GM15510 (cell line): ENCODE measurements around the gene FOXS1.

Source experiments
- POLR2A ChIP-seq: IDR thresholded peaks from 3 replicates; pipeline ENCODE4 v1.6.1; 2011; ENCODE audit warnings: borderline replicate concordance; ENCODE audit not compliant: insufficient read length; ENCODE audit errors: extremely low read depth

Gene FOXS1

GRCh38 chr20:31845300-31845863 lies at the start of gene FOXS1:
Gene FOXS1 (minus strand): TSS chr20:31845604. CDS start chr20:31845542, 62 bp downstream.
- no peak for TF ChIP-seq POLR2A

DNA sequence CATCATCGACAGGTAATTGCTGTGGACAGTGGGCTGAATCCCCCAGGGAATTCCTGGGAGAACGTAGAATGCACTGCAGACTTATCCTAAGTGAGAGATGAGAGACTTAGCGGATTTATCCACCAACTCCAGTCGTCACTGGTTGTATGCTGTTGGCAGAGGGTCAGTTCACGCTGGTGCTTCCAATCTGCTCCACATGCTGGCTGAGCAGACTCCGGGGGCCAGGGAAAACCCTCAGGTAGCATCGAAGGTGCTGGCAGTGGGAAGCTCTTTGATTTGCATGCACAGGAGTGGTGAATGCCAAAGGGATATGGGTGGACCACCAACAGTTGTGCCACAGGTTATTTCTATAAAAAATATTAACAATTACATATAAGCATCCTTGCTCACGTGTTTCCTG lies 45.2 kb upstream of the FOXS1 start:
- no peak for TF ChIP-seq POLR2A

DNA sequence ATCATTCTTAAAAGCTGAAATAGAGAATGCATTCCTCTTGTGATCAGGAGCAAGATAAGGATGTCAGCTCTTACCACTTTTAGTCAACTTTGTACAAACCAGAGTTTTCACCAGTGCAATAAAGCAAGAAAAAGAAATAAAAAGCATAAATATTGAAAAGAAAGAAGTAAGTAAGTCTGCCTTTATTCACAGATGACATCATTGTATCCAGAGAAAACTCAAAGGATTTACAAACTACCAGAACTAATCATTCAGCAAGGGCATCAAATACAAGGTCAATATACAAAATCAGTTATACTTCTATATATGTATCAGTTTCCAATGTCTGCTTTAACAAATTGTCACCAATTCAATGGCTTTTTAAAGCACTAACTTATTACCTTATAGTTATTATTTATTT lies 38.4 kb upstream of the FOXS1 start:
- TF ChIP-seq POLR2A: no peak

DNA sequence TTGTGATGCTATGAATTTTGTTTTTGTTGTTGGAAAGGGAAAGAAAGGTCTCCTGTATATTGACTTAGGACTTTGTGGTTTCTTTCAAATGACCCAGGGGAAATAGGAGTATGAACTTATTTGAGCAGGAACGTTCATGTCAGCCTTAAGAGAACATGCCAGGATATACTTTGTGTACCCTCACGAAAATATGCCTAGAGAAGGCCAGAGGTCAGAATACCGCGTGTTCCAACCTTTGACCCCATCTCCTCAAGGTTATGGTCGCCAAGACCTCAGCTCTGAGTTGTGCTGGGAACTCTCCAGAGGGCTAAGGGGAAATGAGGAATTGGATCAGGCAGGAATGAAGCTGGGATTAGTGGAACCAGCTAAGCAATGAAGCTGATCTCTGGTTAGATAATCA lies 36.5 kb upstream of the FOXS1 start:
- no peak for TF ChIP-seq POLR2A

DNA sequence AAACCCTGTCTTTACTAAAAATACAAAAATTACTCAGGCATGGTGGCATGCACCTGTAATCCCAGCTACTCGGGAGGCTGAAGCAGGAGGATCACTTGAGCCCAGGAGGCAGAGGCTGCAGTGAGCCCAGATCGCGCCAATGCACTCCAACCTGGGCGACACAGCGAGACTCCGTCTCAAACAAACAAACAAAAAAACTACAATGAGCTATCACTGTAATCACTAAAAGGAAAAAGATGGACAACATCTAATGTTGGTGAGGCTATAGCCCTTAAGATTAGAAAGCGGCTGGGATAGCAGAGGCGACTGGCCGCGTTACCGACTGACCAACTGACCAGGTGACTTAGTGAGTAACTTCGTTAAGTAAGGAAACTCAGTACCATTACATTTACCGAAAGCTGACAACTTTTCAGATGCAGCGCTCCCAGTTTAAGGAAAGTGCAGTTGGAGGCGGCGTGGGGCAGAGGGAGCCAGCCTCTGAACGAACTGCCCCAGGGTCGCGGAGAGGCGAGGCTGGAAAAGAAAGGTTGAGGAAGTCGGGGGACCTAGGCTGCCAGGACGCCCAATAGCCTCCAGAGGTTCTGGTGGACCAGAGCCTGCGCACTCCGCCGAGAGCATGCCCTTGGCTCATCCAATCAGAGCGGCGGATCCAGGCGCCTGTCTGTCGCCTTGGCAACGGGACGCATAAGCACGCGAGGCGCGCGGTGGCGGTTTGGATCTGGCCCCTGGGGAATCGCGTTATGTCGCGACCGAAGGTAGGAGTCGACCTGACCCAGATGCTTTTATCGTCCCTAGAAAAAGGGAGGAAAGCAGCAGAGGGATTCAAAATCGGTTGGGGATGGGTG lies 34.0 kb upstream of the FOXS1 start:
- TF ChIP-seq POLR2A: peak; percentile 26

DNA sequence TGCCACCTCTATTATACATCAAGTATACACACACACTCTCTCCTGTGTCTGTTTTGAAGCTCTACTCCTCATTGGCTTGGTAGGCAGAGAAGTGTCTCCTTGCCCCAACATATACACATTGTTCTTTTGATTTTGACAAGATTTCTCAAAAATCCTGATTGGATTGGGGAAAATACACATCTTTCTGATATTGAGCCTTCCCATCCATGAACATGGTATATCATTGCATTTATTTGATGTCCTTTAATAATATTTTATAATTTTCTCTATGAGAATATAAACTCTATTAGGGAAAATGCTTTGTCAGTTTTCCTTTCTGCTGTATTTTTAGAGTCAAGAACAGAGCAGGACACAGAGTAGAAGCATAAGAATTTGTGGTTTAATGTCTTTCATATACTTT lies 32.3 kb upstream of the FOXS1 start:
- no peak for TF ChIP-seq POLR2A

GRCh38 chr20:31875671-31876070 lies 30.3 kb upstream of the FOXS1 start:
- no peak for TF ChIP-seq POLR2A

DNA sequence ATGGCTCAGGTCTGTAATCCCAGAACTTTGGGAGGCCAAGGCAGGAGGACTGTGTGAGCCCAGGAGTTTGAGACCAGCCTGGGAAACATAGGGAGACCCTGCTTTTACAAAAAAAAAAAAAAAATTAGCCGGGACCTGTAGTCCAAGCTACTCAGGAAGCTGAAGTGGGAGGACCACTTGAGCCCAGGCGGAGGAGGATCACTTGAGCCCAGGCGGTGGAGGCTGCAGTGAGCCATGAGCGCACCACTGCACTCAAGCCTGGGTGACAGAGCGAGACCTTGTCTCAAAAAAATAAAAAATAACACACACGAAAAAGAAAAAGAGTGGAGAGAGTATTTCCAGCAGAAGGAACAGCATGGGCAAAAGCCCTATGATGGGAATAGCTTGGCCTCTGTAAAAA lies 27.0 kb upstream of the FOXS1 start:
- no peak for TF ChIP-seq POLR2A

DNA sequence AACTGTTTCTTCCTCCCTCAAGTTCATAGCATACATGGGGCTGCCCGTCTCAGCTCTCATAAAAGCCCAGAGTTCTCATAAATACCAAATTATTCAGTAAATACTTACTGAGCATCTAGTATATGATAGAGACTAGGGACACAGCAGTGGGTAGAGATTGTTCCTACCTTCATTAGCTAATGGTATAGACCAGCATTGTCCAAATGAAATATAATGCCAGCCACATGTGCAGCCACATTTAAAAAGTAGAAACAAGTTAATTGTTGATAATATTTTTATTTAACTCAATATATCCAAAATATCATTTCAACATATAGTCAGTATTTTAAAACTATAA lies 26.2 kb upstream of the FOXS1 start:
- TF ChIP-seq POLR2A: no peak

DNA sequence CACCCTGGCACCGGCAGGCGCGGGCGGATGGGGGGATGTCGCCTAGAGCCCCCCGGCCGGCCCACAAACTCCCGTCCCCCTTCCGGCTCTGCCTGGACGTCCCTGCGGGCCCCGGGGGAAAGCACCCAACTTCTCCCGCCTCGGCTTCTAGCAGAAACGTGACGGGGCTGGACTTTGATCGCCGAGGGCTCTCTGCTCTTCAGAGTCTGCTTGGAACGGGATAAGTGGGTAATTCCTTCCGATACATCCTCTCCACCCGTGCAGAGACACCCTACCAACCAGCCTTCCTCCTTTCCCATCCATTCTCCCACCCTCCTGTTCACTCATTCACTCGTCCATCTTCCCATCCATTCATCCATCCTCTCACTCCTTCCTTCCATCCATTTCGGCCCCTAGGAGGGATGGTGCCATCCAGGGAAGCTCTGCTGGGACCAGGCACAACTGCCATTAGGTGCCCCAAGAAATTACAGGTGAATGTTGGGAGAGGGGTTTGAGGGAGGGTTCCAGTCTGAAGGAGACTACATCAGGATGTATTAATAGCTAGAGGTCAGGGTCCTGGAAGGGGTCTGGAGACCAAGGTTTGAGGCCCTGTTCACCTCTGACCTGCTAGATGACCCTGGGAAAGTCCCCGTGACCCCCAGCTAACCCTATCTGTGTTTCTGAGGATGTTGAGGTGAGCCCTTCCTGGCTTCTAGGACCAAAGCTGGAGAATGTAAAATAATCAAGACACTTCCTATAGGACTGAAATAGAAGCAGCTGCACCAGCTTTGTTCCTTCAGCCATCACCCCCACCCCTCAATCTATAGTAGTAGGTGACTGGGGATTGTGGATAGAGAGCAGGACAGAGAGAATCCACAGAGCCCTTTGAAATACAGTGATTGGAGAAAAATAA lies 25.6 kb upstream of the FOXS1 start:
- no peak for TF ChIP-seq POLR2A

DNA sequence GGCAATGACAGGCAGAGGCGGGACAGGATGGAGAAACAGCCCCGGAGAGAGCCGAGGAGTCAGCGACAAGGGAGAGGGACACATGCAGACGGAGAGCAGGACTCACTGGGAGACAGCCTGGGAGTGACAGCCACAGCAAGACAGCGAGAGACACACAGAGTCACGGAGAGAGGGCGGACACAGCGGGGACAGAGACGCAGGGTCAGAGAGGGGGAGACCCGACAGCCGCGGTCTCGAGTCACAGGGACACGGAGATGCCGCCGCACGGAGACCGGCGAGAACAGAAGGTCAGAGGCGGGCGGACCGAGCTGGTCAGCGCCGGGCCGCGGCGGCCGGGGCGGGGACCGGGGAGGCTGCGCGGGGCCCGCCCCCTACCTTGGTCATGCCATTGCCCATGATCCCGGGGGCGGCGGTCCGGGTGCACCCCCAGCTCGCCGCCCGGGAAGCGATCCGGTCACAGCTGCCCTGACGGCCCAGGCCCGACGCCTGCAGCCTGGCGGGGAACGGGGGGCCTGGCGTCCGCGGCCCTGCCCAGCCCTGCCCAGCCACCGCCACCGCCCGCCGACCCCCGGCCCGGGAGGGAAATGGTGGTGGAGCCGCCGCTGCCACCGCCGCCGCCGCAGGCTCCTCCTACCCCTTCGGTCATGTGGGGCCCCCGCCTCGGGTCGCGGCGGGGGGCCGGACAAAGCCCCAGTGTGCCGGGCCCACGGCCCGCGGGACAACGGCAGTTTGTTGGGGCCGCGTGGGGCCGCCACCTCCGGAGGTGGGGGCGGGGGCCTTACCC lies 24.7 kb upstream of the FOXS1 start, which contains the start of the genes DUSP15 and TTLL9:
Gene DUSP15, minus strand, starts transcription at position 586 of the 784 bp plus-strand sequence. Its CDS starts 190 bp downstream, at position 396.
Gene TTLL9, plus strand, starts transcription at position 693 of the 784 bp plus-strand sequence. CDS start 493 bp downstream, outside the sequence.
- no peak for TF ChIP-seq POLR2A

- TF ChIP-seq POLR2A: no peak
Measured at GRCh38 chr20:31869673-31869941, 24.2 kb upstream of the FOXS1 start.

GRCh38 chr20:31868853-31869672 lies 23.7 kb upstream of the FOXS1 start:
- no peak for TF ChIP-seq POLR2A

DNA sequence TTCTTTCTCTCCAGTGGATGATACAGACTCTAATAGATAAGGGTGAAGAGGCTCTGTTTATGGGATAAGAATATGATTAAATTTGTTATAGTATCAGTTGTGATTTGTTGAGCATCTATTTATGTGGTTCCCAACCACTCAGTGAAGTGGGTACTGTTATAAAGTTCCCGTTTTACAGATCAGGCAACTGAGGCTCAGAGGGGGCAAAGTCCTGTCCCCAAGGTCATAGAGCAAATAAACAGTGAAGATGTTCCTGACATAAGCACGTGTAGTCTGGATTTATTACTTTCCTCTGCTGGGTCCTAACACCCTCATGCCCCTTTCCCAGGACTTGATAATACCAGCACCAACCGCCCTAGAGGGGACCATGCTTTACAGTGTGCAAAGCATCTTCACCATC lies 20.8 kb upstream of the FOXS1 start:
- TF ChIP-seq POLR2A: no peak
